GM12872 (cell line): ENCODE data around the gene LSM2.

Experiments used
- TF ChIP-seq, protein P1 (sequence below): IDR thresholded peaks from 3 replicates; pipeline ENCODE4 v1.5.1; 2011; ENCODE audit warnings: low read depth, mild to moderate bottlenecking, low read length, moderate library complexity; ENCODE audit not compliant: insufficient read depth

LSM2 gene

GRCh38 chr6:31815025-31815838 lies 8.5 kb upstream of the LSM2 start, which contains the start of the genes HSPA1A and HSPA1L:
Gene HSPA1A (plus strand): TSS chr6:31815543. CDS start chr6:31815757, 214 bp downstream.
Gene HSPA1L (minus strand): TSS chr6:31815283. CDS start chr6:31811972, 3,311 bp downstream.
- TF ChIP-seq, protein P1, sequence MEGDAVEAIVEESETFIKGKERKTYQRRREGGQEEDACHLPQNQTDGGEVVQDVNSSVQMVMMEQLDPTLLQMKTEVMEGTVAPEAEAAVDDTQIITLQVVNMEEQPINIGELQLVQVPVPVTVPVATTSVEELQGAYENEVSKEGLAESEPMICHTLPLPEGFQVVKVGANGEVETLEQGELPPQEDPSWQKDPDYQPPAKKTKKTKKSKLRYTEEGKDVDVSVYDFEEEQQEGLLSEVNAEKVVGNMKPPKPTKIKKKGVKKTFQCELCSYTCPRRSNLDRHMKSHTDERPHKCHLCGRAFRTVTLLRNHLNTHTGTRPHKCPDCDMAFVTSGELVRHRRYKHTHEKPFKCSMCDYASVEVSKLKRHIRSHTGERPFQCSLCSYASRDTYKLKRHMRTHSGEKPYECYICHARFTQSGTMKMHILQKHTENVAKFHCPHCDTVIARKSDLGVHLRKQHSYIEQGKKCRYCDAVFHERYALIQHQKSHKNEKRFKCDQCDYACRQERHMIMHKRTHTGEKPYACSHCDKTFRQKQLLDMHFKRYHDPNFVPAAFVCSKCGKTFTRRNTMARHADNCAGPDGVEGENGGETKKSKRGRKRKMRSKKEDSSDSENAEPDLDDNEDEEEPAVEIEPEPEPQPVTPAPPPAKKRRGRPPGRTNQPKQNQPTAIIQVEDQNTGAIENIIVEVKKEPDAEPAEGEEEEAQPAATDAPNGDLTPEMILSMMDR, result no peak

DNA sequence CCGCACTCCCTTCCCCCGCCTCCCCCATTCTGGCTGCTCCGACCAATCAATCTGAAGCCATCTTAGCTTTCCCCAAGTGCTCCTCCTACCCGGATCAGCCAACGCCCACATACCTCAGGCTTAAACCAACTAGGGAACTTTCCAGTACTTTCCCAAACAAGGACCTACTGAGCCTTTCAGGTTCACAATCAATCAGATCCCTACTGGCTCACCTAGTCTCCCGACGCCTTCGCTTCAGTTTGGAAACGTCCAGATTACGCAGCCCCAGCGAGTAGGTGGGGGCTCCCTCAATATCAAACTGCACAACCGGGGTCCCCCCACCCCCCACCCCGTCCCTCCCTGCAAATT lies 7.9 kb upstream of the LSM2 start:
- TF ChIP-seq, protein P1, result no peak

- TF ChIP-seq, protein P1, result no peak
Measured at GRCh38 chr6:31813465-31813849, 6.7 kb upstream of the LSM2 start.

DNA sequence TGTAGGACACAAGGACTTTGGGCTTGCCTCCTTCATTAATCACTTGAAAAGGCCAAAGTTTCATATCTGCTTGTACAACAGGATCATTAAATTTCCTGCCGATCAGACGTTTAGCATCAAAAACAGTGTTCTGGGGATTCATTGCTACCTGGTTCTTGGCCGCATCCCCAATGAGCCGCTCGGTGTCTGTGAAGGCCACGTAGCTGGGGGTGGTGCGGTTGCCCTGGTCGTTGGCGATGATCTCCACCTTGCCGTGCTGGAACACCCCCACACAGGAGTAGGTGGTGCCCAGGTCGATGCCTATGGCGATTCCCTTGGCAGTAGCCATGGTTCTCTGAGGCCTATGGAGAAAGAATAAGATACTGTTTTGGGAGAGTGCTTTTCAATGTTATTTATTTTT lies 4.9 kb upstream of the LSM2 start:
- TF ChIP-seq, protein P1, result no peak

DNA sequence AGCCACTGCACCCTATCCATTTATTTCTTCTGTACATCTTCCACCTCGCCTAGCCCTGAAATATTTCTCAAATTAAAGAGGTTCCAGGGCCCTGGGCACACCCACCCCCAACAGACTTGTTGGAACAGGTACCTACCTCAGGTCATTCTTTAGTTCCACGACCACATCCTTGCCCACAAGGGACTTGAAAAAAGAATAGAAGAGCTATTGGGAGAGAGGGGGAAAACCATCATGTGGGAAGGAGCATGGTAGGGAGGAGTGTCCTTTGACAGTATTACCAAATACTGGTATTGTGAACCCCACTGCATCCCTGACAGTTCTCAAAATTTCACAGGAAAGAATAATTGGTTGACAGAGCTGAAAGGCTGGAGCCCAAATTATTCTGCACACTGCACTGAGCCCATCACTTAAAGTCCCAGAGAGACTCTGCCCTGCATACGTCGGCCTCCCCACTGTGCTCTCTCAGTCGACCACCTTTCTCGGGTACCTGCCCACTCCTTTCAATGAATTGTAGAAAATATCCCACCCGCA lies 762 bp downstream of the LSM2 start:
- TF ChIP-seq, protein P1, result no peak

- TF ChIP-seq, protein P1, result no peak
Measured at GRCh38 chr6:31799781-31800180, 7.0 kb downstream of the LSM2 start.

- TF ChIP-seq, protein P1, result no peak
Measured at GRCh38 chr6:31797588-31797987, 9.2 kb downstream of the LSM2 start.
